ENCODE data around the gene RBFOX1. TPM values are rescaled to one million over a fixed set of nuclear protein-coding genes. Genes with fewer than 3 reads are reported as not detected.

Gene RBFOX1
- not detected in 2 replicates for total RNA-seq

GRCh38 chr16:7332611-7333010 is at the start of gene RBFOX1:
TSS of gene RBFOX1 (plus strand) at chr16:7332845.

